ENCODE data around the gene DPY19L1. TPM values are rescaled to one million over a fixed set of nuclear protein-coding genes. Genes with fewer than 3 reads are reported as not detected.
"Not testable (repeated sequence)": the region's sequence is repeated elsewhere in the genome, so short reads cannot be mapped to it uniquely, and the experiment has no call there.

The DPY19L1 gene
- 17.6 TPM for polyA plus RNA-seq (2013, experiment 1 of 2)
- polyA plus RNA-seq (2013, experiment 2 of 2) = 17.2 TPM

GRCh38 chr7:35037211-35037525, at the start of gene DPY19L1:
Gene DPY19L1, minus strand, starts transcription at chr7:35037485. Its CDS starts 91 bp downstream, at chr7:35037394.
- peaks cover 6% of the 10 kb centered on the region for H3K4me1 ChIP-seq (ENCODE audit: control insufficient read depth, low read depth, low read length)
- peak within 1 kb of the TSS; percentile 89 for H3K56ac ChIP-seq (ENCODE audit: low read length)
- peak within 1 kb of the TSS; percentile 45 for H2BK5ac ChIP-seq (ENCODE audit: low read length)
- H3K27ac ChIP-seq (ENCODE audit: low read depth, low read length) = peak within 1 kb of the TSS; percentile 99
- peak within 1 kb of the TSS; percentile 76 for H3K4me3 ChIP-seq (ENCODE audit: low read length)
- no peak within 1 kb of the TSS for H3K23ac ChIP-seq (ENCODE audit: low read length)
- no CpG with 5 or more reads among the region's 48 CpGs for WGBS (ENCODE audit: extremely low coverage, insufficient coverage, low lambda C conversion rate)
- H3K9ac ChIP-seq (ENCODE audit: low read length) = peak within 1 kb of the TSS; percentile 84
- H2BK15ac ChIP-seq (replicated peaks; ENCODE audit: low read depth) = peak within 1 kb of the TSS; percentile 100
- H2BK120ac ChIP-seq (ENCODE audit: low read depth, low read length) = peak within 1 kb of the TSS; percentile 95
- peak within 1 kb of the TSS; percentile 93 for H3K4ac ChIP-seq (ENCODE audit: low read depth, low read length)
- no peak within 1 kb of the TSS for H4K5ac ChIP-seq (ENCODE audit: low read length)
- peaks cover 19% of the 10 kb centered on the region for H3K79me1 ChIP-seq (ENCODE audit: low read length)
- H3K4me2 ChIP-seq (ENCODE audit: low read length) = peak within 1 kb of the TSS; percentile 93
- no peaks in the 10 kb centered on the region for H3K27me3 ChIP-seq (ENCODE audit: insufficient read depth, low read length, poor library complexity)
- H2AK5ac ChIP-seq (ENCODE audit: low read length) = no peak within 1 kb of the TSS
- peaks cover 35% of the 10 kb centered on the region for H3K79me2 ChIP-seq (ENCODE audit: control insufficient read depth, insufficient read depth, low read length)
- no peaks in the 10 kb centered on the region for H3K36me3 ChIP-seq (ENCODE audit: control insufficient read depth, insufficient read depth, low read length)
- peak within 1 kb of the TSS; percentile 98 for H4K8ac ChIP-seq (ENCODE audit: low read depth, low read length)
- peak within 1 kb of the TSS; percentile 100 for H3K18ac ChIP-seq (ENCODE audit: low read length)
- DNase-seq = no peak

GRCh38 chr7:35079517-35079916, 42.2 kb upstream of the DPY19L1 start:
- H3K4ac ChIP-seq (ENCODE audit: low read depth, low read length); H3K4me3 ChIP-seq (ENCODE audit: low read length); H2AK5ac ChIP-seq (ENCODE audit: low read length); H2BK120ac ChIP-seq (ENCODE audit: low read depth, low read length); H3K23ac ChIP-seq (ENCODE audit: low read length); H3K79me2 ChIP-seq (ENCODE audit: control insufficient read depth, insufficient read depth, low read length); H4K5ac ChIP-seq (ENCODE audit: low read length); H3K9ac ChIP-seq (ENCODE audit: low read length); H3K27ac ChIP-seq (ENCODE audit: low read depth, low read length); H3K56ac ChIP-seq (ENCODE audit: low read length); H3K4me2 ChIP-seq (ENCODE audit: low read length); H3K4me1 ChIP-seq (ENCODE audit: control insufficient read depth, low read depth, low read length); H4K8ac ChIP-seq (ENCODE audit: low read depth, low read length); H2BK15ac ChIP-seq (replicated peaks; ENCODE audit: low read depth); H2BK5ac ChIP-seq (ENCODE audit: low read length); DNase-seq; H3K27me3 ChIP-seq (ENCODE audit: insufficient read depth, low read length, poor library complexity); H3K36me3 ChIP-seq (ENCODE audit: control insufficient read depth, insufficient read depth, low read length); H3K18ac ChIP-seq (ENCODE audit: low read length); H3K79me1 ChIP-seq (ENCODE audit: low read length): not testable (repeated sequence)
- WGBS (ENCODE audit: extremely low coverage, insufficient coverage, low lambda C conversion rate) = no CpG with 5 or more reads among the region's 3 CpGs

DNA sequence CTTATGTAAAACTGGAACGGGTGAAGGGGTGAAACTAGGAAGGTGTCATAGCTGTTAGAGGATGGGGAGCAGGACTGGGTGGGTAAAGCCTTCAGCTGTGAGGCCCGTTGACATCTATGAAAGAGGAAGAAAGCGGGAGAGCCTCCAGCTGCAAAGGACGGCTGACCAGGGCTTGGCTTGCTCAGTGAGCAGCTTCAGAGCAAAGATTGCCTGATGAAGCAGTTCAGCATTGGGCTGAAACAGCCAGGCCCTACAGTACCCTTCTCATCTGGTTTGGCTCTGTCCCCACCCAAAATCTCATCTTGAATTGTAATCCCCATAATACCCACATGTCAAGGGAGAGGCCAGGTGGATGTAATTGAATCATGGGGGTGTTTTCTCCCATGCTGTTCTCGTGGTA, 36.7 kb upstream of the DPY19L1 start:
- not testable (repeated sequence) for H3K27me3 ChIP-seq (ENCODE audit: insufficient read depth, low read length, poor library complexity); H4K8ac ChIP-seq (ENCODE audit: low read depth, low read length); H3K18ac ChIP-seq (ENCODE audit: low read length); H3K79me2 ChIP-seq (ENCODE audit: control insufficient read depth, insufficient read depth, low read length); H2BK120ac ChIP-seq (ENCODE audit: low read depth, low read length); H4K5ac ChIP-seq (ENCODE audit: low read length); H3K36me3 ChIP-seq (ENCODE audit: control insufficient read depth, insufficient read depth, low read length); H3K56ac ChIP-seq (ENCODE audit: low read length); H3K23ac ChIP-seq (ENCODE audit: low read length); H3K79me1 ChIP-seq (ENCODE audit: low read length); H3K4me3 ChIP-seq (ENCODE audit: low read length); H3K27ac ChIP-seq (ENCODE audit: low read depth, low read length); H2BK5ac ChIP-seq (ENCODE audit: low read length); H2AK5ac ChIP-seq (ENCODE audit: low read length); H2BK15ac ChIP-seq (replicated peaks; ENCODE audit: low read depth); DNase-seq; H3K4me1 ChIP-seq (ENCODE audit: control insufficient read depth, low read depth, low read length); H3K9ac ChIP-seq (ENCODE audit: low read length); H3K4ac ChIP-seq (ENCODE audit: low read depth, low read length); H3K4me2 ChIP-seq (ENCODE audit: low read length)
- no CpG with 5 or more reads among the region's 5 CpGs for WGBS (ENCODE audit: extremely low coverage, insufficient coverage, low lambda C conversion rate)

DNA sequence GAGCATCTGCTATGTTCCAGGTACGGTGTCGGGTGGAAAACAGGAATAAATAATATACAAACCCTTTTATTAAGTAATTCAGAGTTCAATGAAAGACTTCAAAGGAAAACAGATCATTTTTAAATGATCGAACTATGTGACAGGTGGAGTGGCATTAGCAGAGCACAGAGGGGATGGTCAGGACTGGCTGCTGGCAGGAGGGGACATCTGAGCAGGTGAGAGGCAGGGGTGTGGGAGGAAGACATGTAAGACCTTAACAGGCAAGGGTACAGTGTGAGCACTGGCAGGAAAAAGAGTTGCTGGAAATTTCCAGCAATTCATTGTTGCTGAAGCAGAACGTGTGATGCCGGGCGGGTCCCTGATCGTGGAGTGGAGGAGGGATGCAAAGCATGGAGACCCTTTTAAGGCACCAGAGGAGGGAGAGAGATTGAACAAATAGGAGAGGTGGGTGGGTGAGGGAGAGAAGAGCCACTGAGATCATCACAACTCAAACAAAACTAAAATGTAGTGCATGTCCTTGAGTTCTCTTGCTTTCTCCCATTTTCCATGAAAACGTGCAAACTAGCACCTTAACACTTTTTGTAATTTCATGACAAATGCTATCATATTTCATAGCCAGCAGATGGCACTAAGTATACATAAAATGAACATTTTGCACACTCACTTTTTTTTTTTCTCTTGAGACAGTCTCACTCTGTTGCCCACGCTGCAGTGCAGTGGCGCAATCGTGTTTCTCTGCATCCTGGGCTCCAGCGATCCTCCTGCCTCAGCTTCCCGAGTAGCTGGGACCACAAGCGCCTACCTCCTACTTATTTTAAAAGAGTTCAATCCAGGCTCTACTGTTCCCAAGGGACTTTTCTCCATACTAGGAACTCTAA, 35.9 kb upstream of the DPY19L1 start:
- not testable (repeated sequence) for H2AK5ac ChIP-seq (ENCODE audit: low read length); H3K79me2 ChIP-seq (ENCODE audit: control insufficient read depth, insufficient read depth, low read length); H2BK5ac ChIP-seq (ENCODE audit: low read length); H4K5ac ChIP-seq (ENCODE audit: low read length); H3K27me3 ChIP-seq (ENCODE audit: insufficient read depth, low read length, poor library complexity); H3K79me1 ChIP-seq (ENCODE audit: low read length); H3K23ac ChIP-seq (ENCODE audit: low read length); H3K4ac ChIP-seq (ENCODE audit: low read depth, low read length); H4K8ac ChIP-seq (ENCODE audit: low read depth, low read length); H3K9ac ChIP-seq (ENCODE audit: low read length); H3K4me2 ChIP-seq (ENCODE audit: low read length); H3K27ac ChIP-seq (ENCODE audit: low read depth, low read length); H3K18ac ChIP-seq (ENCODE audit: low read length); H3K56ac ChIP-seq (ENCODE audit: low read length); H2BK120ac ChIP-seq (ENCODE audit: low read depth, low read length); H3K4me3 ChIP-seq (ENCODE audit: low read length); H3K4me1 ChIP-seq (ENCODE audit: control insufficient read depth, low read depth, low read length); H3K36me3 ChIP-seq (ENCODE audit: control insufficient read depth, insufficient read depth, low read length); H2BK15ac ChIP-seq (replicated peaks; ENCODE audit: low read depth)
- WGBS (ENCODE audit: extremely low coverage, insufficient coverage, low lambda C conversion rate) = no CpG with 5 or more reads among the region's 14 CpGs
- peak; percentile 3 for DNase-seq

GRCh38 chr7:35069084-35069483, 31.8 kb upstream of the DPY19L1 start:
- not testable (repeated sequence) for H4K5ac ChIP-seq (ENCODE audit: low read length); H2BK15ac ChIP-seq (replicated peaks; ENCODE audit: low read depth); H3K4me2 ChIP-seq (ENCODE audit: low read length); H3K56ac ChIP-seq (ENCODE audit: low read length); H3K27me3 ChIP-seq (ENCODE audit: insufficient read depth, low read length, poor library complexity); H3K79me2 ChIP-seq (ENCODE audit: control insufficient read depth, insufficient read depth, low read length); H3K27ac ChIP-seq (ENCODE audit: low read depth, low read length); H3K4me3 ChIP-seq (ENCODE audit: low read length); H2BK5ac ChIP-seq (ENCODE audit: low read length); H3K36me3 ChIP-seq (ENCODE audit: control insufficient read depth, insufficient read depth, low read length); H2AK5ac ChIP-seq (ENCODE audit: low read length); H3K23ac ChIP-seq (ENCODE audit: low read length); H3K79me1 ChIP-seq (ENCODE audit: low read length); H2BK120ac ChIP-seq (ENCODE audit: low read depth, low read length); H3K4ac ChIP-seq (ENCODE audit: low read depth, low read length); H3K4me1 ChIP-seq (ENCODE audit: control insufficient read depth, low read depth, low read length); H3K18ac ChIP-seq (ENCODE audit: low read length); H3K9ac ChIP-seq (ENCODE audit: low read length); H4K8ac ChIP-seq (ENCODE audit: low read depth, low read length); DNase-seq
- no CpG with 5 or more reads among the region's 1 CpG for WGBS (ENCODE audit: extremely low coverage, insufficient coverage, low lambda C conversion rate)

DNA sequence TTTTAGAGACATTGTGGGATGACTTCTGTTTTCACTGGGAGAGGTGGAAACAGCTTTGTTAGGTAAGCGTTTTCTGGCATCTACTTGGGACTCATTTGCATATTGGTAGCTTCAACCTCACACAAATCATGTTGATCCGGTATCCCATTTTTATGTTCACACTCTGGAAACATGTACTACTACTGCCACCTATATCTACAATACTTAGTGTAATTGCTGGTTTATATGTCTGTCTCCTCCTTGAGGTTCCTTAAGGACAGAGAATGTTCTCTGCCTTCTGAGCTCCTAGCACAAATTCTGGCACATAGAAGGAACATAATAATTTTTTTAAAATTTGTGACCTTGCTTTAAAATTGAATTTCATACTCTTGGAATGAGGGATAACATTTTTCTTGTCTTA, 28.1 kb upstream of the DPY19L1 start:
- H3K79me1 ChIP-seq (ENCODE audit: low read length); H3K9ac ChIP-seq (ENCODE audit: low read length); H3K4me2 ChIP-seq (ENCODE audit: low read length); H2BK15ac ChIP-seq (replicated peaks; ENCODE audit: low read depth); H3K4ac ChIP-seq (ENCODE audit: low read depth, low read length); H3K56ac ChIP-seq (ENCODE audit: low read length); H3K79me2 ChIP-seq (ENCODE audit: control insufficient read depth, insufficient read depth, low read length); H4K8ac ChIP-seq (ENCODE audit: low read depth, low read length); H3K27ac ChIP-seq (ENCODE audit: low read depth, low read length); H3K27me3 ChIP-seq (ENCODE audit: insufficient read depth, low read length, poor library complexity); H2AK5ac ChIP-seq (ENCODE audit: low read length); H4K5ac ChIP-seq (ENCODE audit: low read length); H3K4me1 ChIP-seq (ENCODE audit: control insufficient read depth, low read depth, low read length); H2BK5ac ChIP-seq (ENCODE audit: low read length); H3K23ac ChIP-seq (ENCODE audit: low read length); H3K18ac ChIP-seq (ENCODE audit: low read length); H2BK120ac ChIP-seq (ENCODE audit: low read depth, low read length); DNase-seq; H3K4me3 ChIP-seq (ENCODE audit: low read length); H3K36me3 ChIP-seq (ENCODE audit: control insufficient read depth, insufficient read depth, low read length): not testable (repeated sequence)
- WGBS (ENCODE audit: extremely low coverage, insufficient coverage, low lambda C conversion rate) = no CpG with 5 or more reads among the region's 2 CpGs

Data from mesendoderm (in vitro differentiated cells).